ENCODE results near the gene THAP4.

DNA sequence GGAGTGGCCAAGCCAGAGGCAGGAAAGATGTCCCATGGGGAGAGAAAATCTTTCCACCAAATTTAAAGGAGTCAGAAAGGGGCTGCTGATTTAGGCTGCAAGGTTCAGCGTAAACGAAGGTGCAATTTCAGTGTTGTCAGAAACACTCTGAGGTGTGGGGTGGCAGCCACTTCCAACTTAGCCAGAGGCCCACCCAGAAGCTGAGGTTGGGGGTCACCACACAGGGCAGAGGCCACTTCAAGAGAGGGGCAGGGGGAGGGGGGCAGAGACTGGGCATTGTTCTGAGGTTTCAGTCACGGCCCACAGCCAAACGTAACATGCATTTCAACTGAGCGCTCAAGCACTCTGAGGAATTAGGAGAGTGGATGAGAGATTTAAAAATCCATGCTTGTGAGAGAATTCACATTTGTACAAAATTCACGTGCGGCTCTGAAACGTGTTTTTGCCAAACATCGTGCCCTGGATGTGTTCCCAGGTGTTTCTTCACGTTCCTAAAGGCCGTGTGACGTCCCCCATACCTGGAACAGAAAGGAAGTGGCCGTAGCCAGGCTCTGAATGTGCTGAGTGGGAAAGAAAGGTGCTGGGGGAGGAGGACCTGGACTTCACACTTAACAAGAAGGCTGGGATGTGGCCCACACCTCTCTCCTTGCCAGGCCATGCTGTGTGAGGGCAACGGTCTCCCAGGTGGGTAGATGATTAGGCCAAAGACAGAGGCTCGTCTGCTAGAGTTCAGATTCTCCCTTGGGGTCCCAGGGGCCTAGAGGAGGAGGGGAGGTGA lies 97.9 kb downstream of the THAP4 start:
- TF ChIP-seq, protein P1, sequence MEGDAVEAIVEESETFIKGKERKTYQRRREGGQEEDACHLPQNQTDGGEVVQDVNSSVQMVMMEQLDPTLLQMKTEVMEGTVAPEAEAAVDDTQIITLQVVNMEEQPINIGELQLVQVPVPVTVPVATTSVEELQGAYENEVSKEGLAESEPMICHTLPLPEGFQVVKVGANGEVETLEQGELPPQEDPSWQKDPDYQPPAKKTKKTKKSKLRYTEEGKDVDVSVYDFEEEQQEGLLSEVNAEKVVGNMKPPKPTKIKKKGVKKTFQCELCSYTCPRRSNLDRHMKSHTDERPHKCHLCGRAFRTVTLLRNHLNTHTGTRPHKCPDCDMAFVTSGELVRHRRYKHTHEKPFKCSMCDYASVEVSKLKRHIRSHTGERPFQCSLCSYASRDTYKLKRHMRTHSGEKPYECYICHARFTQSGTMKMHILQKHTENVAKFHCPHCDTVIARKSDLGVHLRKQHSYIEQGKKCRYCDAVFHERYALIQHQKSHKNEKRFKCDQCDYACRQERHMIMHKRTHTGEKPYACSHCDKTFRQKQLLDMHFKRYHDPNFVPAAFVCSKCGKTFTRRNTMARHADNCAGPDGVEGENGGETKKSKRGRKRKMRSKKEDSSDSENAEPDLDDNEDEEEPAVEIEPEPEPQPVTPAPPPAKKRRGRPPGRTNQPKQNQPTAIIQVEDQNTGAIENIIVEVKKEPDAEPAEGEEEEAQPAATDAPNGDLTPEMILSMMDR (IDR thresholded peaks at IDR 0.05; ENCODE audit: low read depth, low read length): no peak
- no peak for TF ChIP-seq EZH2phosphoT487 (IDR thresholded peaks at IDR 0.05; ENCODE audit: low read depth)
